HepG2 (cell line): ENCODE data around the gene TBXA2R.

Experiments used
- AGO2 ChIP-seq: fragments of 200-400 bp; formaldehyde crosslinking; optimal IDR thresholded peaks from 2 replicates; pipeline ENCODE3; 2017; ENCODE audit warnings: mild to moderate bottlenecking, low read depth, low read length, moderate library complexity
- BCL3 ChIP-seq: sonication (generic); formaldehyde crosslinking; IDR thresholded peaks from 2 replicates; pipeline ENCODE4 v1.5.1; 2020; ENCODE audit warnings: mild to moderate bottlenecking, missing genetic modification reagents, moderate library complexity
- CREB1 ChIP-seq, 2 experiments: fragments of 450-650 bp in 1 of 2; IDR thresholded peaks; 2 replicates each; pipeline ENCODE4 v1.6.1; 2016 to 2017; ENCODE audit warnings: control low read depth in 1 of 2, mild to moderate bottlenecking in 1 of 2, missing compliant biosample characterization in 1 of 2, missing genetic modification characterization in 1 of 2
- CTCF ChIP-seq: sonication (generic); formaldehyde crosslinking; IDR thresholded peaks from 2 replicates; pipeline ENCODE4 v1.5.0; 2020; ENCODE audit warnings: mild to moderate bottlenecking, missing genetic modification reagents, moderate library complexity
- PAWR ChIP-seq: sonication (generic); formaldehyde crosslinking; IDR thresholded peaks from 2 replicates; pipeline ENCODE4 v1.4.0; 2020; ENCODE audit warnings: missing genetic modification reagents, mild to moderate bottlenecking, borderline replicate concordance
- POLR2G ChIP-seq: fragments of 200-400 bp; formaldehyde crosslinking; IDR thresholded peaks from 2 replicates; pipeline ENCODE4 v1.6.1; 2018; ENCODE audit warnings: mild to moderate bottlenecking, low read depth, low read length, moderate library complexity
- RFX3 ChIP-seq: IDR thresholded peaks from 2 replicates; pipeline ENCODE4 v1.6.1; 2016; ENCODE audit warnings: missing biosample characterization, missing genetic modification reagents
- ZNF121 ChIP-seq: sonication (generic); formaldehyde crosslinking; IDR thresholded peaks from 2 replicates; pipeline ENCODE4 v1.5.0; 2020; ENCODE audit warnings: mild to moderate bottlenecking, missing genetic modification reagents
- ZNF136 ChIP-seq: sonication (generic); formaldehyde crosslinking; IDR thresholded peaks from 2 replicates; pipeline ENCODE4 v1.8.1; 2022; ENCODE audit warnings: low read depth, mild to moderate bottlenecking, moderate library complexity, missing genetic modification reagents
- ZNF224 ChIP-seq: sonication (generic); formaldehyde crosslinking; IDR thresholded peaks from 2 replicates; pipeline ENCODE4 v1.5.0; 2020; ENCODE audit warnings: mild to moderate bottlenecking, missing genetic modification reagents

GRCh38 chr19:3603121-3603811 is 3.4 kb downstream of the TBXA2R start:
- TF ChIP-seq AGO2, result no peak
- TF ChIP-seq RFX3, result no peak
- no peak for TF ChIP-seq ZNF224 (CRISPR knock-in tag)
- no peak for TF ChIP-seq POLR2G
- TF ChIP-seq ZNF136 (CRISPR knock-in tag), result no peak
- no peak for TF ChIP-seq CTCF (CRISPR knock-in tag)
- no peak for TF ChIP-seq PAWR (CRISPR knock-in tag)
- TF ChIP-seq BCL3 (CRISPR knock-in tag), result no peak
- TF ChIP-seq ZNF121, result no peak
- no peak for TF ChIP-seq CREB1 (IDR thresholded peaks at IDR 0.05)
- TF ChIP-seq CREB1 (CRISPR knock-in tag; IDR thresholded peaks at IDR 0.05), result no peak
